Measurements from ENCODE around the gene GRK1. TPM values are rescaled to one million over a fixed set of nuclear protein-coding genes. Genes with fewer than 3 reads are reported as not detected.
A peak's percentile ranks its signal among the peaks of the same experiment; 100 is the strongest.

GRK1 gene
- total and polyA plus RNA-seq, 11 donors = 0.08 to 1.3 (median 0.16) TPM; not detected in 3

GRCh38 chr13:113650731-113651148 lies 16.3 kb upstream of the GRK1 start:
- no peak overlapping the region for H3K4me3 ChIP-seq
- no peaks in the 10 kb centered on the region for H3K9me3 ChIP-seq
- WGBS, 4 donors = 92 to 96% (median 96%) methylated on average over 16 of the region's 16 CpGs
- no peak overlapping the region for H3K27ac ChIP-seq
- H3K4me1 ChIP-seq = peaks cover 0 to 19% (median 9%) of the 10 kb centered on the region in 12 donors
- no peak for TF ChIP-seq POLR2A (IDR thresholded peaks at IDR 0.05)
- no peak for TF ChIP-seq CTCF (IDR thresholded peaks at IDR 0.05)
- no peaks in the 10 kb centered on the region for H3K36me3 ChIP-seq
- H3K27me3 ChIP-seq = no peaks in the 10 kb centered on the region
- intact Hi-C loops (cut with DNase I) = no loop called here
- no peak for ATAC-seq
- peak in 3 of 5 donors; percentile 5 to 10 (median 6) for DNase-seq

- DNase-seq = peak in 3 of 5 donors; percentile 4 to 16 (median 13)
- ATAC-seq = no peak
- TF ChIP-seq CTCF (IDR thresholded peaks at IDR 0.05) = no peak
- no peak for TF ChIP-seq POLR2A (IDR thresholded peaks at IDR 0.05)
- intact Hi-C loops (cut with DNase I) = no loop called here
- Histone ChIP-seq H3K27me3 (no peaks in the 10 kb centered on the region), H3K9me3 (no peaks in the 10 kb centered on the region), H3K27ac (no peak overlapping the region), H3K36me3 (no peaks in the 10 kb centered on the region), H3K4me1 (peaks cover 0 to 19% (median 8%) of the 10 kb centered on the region in 12 donors), H3K4me3 (no peak overlapping the region)
- WGBS, 4 donors = 94 to 97% (median 95%) methylated on average over 33 to 37 of the region's 37 CpGs
Observed at GRCh38 chr13:113651511-113652403, 15.3 kb upstream of the GRK1 start.

GRCh38 chr13:113652404-113653263 lies 14.4 kb upstream of the GRK1 start:
- Histone ChIP-seq H3K9me3 (no peaks in the 10 kb centered on the region), H3K27me3 (no peaks in the 10 kb centered on the region), H3K4me1 (peaks cover 0 to 10% (median 2%) of the 10 kb centered on the region in 12 donors), H3K36me3 (no peaks in the 10 kb centered on the region), H3K27ac (no peak overlapping the region), H3K4me3 (no peak overlapping the region)
- WGBS, 4 donors = 86 to 96% (median 91%) methylated on average over 23 to 24 of the region's 24 CpGs
- DNase-seq (peak in 3 of 5 donors; percentile 4 to 13 (median 12)), ATAC-seq (no peak)
- intact Hi-C loops (cut with DNase I) = no loop called here
- TF ChIP-seq CTCF (IDR thresholded peaks at IDR 0.05) (no peak), POLR2A (IDR thresholded peaks at IDR 0.05) (no peak)

All from heart left ventricle (tissue), 16 donors.